Kidney epithelial cell (primary cell): ENCODE results near the gene KLHL17. TPM values are rescaled to one million over a fixed set of nuclear protein-coding genes. Genes with fewer than 3 reads are reported as not detected.

Experiments
- DNase-seq: peaks from one replicate; pipeline ENCODE4 v3.0.0-alpha.2; 2010; ENCODE audit warnings: low read depth
- H3K27me3 ChIP-seq: 2 replicates; pipeline ENCODE4 v1.6.0; 2011; ENCODE audit warnings: low read length; ENCODE audit not compliant: control insufficient read depth, insufficient read depth
- H3K36me3 ChIP-seq: 2 replicates; pipeline ENCODE4 v1.5.1; 2011; ENCODE audit warnings: low read length; ENCODE audit not compliant: control insufficient read depth, insufficient read depth
- H3K4me3 ChIP-seq: 2 replicates; pipeline ENCODE4 v1.5.1; 2011; ENCODE audit warnings: low read depth, mild to moderate bottlenecking, control low read depth, low read length
- CTCF ChIP-seq: IDR thresholded peaks from 2 replicates; pipeline ENCODE4 v1.5.1; 2011; ENCODE audit warnings: mild to moderate bottlenecking, moderate library complexity, low read length, control low read depth, inconsistent platforms; ENCODE audit not compliant: insufficient read depth, poor library complexity, severe bottlenecking
- total RNA-seq: library from RNA; depleted of rRNA; stranded (reverse); fragments of >200 nt; gene quantifications from 2 replicates; pipeline ENCODE4 v1.2.3, GENCODE V29; 2015

KLHL17 gene
- total RNA-seq, 1 donor from 2014 or later = 21.4 TPM

- no peak for TF ChIP-seq CTCF
- Histone ChIP-seq H3K4me3 (no peak overlapping the region), H3K36me3 (peaks cover 6% of the 10 kb centered on the region), H3K27me3 (no peaks in the 10 kb centered on the region)
- no peak for DNase-seq
These were observed 6.7 kb upstream of the KLHL17 start for GRCh38 chr1:953524-954320.

GRCh38 chr1:954927-955326, 5.5 kb upstream of the KLHL17 start:
- peaks cover 3% of the 10 kb centered on the region for H3K27me3 ChIP-seq
- TF ChIP-seq CTCF = no peak
- no peak overlapping the region for H3K4me3 ChIP-seq
- H3K36me3 ChIP-seq = peaks cover 6% of the 10 kb centered on the region
- no peak for DNase-seq

- DNase-seq = no peak
- Histone ChIP-seq H3K36me3 (peaks cover 4% of the 10 kb centered on the region), H3K4me3 (no peak overlapping the region), H3K27me3 (peaks cover 3% of the 10 kb centered on the region)
- no peak for TF ChIP-seq CTCF
These were observed 4.9 kb upstream of the KLHL17 start for GRCh38 chr1:955474-955873.

GRCh38 chr1:956636-957035, 3.7 kb upstream of the KLHL17 start:
- Histone ChIP-seq H3K4me3 (no peak overlapping the region), H3K36me3 (peaks cover 3% of the 10 kb centered on the region), H3K27me3 (peaks cover 3% of the 10 kb centered on the region)
- TF ChIP-seq CTCF = no peak
- DNase-seq = no peak

GRCh38 chr1:958823-959730, 1.3 kb upstream of the KLHL17 start, which contains the start of gene NOC2L:
NOC2L (minus strand) TSS chr1:959256; CDS start chr1:959240, 16 bp downstream.
- no peak for TF ChIP-seq CTCF
- H3K36me3 ChIP-seq = peaks cover 3% of the 10 kb centered on the region
- DNase-seq = no peak
- peaks cover 3% of the 10 kb centered on the region for H3K27me3 ChIP-seq
- peak within 1 kb of the TSS; percentile 96 for H3K4me3 ChIP-seq
